GM18519 (cell line): ENCODE data around the gene TEAD1.
A peak's percentile ranks its signal among the peaks of the same experiment; 100 is the strongest.

ENCODE experiments used
- ATAC-seq: cut with Tn5 transposase; IDR thresholded peaks from one replicate; pipeline ENCODE4 v1.9.1; 2021; ENCODE audit warnings: mild to moderate bottlenecking, moderate library complexity; ENCODE audit not compliant: unreplicated experiment, low FRiP score

TEAD1 gene

DNA sequence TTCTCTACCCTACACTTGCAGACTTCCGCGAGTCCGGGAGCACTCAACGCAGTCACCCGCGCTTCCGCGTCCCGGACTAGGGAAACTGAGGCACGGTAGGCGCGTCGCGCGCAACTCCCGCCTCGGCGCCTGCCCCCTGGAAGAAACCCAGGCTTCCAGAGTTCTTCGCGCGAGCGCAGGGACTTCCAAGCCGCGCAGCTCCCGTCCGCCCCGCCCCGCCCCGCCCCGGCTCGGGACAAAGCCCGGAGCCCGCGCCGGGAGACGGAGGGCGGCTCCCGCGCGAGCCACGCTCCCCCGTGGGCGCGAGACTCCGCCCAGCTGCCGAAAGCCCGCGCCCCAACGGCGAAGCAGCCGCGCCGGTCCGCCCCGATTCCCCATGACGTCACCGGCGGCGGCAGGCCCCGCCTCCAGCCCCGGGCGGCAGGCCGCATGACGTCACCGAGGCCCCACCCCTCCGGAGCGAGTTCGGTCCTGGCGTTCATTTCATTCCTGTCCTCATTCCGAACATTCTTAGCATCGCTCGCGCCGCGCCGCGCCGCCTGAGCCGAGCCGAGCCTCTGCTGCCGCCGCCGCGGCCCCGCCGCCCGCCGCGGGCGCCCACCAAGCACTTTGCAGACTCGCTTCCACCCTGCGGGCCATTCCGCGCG is at the start of gene TEAD1:
Gene TEAD1, plus strand, starts transcription at position 498 of the 647 bp plus-strand sequence.
- ATAC-seq, result peak; percentile 77

DNA sequence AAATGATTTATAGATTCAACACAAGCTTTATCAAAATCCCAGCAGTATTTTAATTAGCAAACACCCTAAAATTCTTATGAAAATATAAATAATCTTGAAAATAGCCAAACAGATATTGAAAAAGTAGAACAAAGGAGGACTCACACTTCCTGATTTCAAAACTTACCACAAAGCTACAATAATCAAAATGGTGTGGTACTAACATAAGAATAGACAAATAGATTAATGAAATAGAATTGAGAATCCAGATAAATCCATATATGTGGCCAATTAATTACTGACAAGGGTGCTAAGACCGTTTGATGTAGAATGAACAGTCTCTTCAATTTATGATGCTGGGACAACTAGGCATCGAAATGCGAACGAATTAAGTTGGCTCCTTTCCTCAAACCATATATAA is 49.6 kb upstream of the TEAD1 start:
- no peak for ATAC-seq

DNA sequence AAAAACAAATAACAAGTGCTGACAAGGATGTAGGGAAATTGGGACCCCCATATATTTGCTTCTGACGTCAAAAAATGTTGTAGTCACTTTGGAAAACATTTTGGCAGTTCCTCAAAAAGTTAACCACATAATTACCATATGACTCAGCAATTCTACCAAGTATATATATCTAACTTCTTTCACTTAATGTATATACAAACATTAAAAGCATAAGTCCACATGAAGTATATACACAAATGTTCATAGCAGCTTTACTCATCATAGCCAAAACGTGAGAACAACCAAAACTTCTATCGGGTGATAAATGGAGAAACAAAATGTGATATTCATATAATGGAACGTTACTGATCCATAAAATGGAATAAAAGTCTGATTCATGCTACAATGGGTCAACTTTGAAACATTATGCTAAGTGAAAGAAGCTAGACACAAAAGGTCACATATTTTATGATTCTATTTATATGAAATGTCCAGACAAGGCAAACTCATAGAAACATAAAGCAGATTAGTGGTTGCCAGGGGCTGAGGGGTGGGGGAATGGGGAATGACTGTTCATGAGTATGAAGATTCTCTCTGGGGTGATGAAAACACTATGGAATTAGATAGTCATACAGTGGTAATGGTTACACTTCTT is 48.7 kb upstream of the TEAD1 start:
- ATAC-seq, result no peak

DNA sequence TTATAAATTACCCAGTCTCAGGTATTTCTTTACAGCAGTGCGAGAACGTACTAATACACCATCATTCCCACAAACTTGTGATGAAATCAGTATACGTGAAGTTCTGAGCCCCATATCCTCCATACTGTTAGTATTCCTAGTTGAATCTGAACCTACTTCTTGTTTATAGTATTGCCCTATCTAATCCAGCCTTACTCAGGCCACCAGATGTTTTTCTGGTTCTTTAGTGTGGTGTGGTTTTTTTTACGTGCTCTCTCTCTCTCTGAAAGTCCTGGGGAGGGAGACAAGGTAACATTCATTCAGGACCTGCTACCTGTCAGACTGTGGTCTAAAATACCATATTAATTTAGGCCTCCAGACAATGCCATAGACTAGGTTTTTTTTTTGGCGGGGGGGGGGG is 47.6 kb upstream of the TEAD1 start:
- ATAC-seq, result no peak

DNA sequence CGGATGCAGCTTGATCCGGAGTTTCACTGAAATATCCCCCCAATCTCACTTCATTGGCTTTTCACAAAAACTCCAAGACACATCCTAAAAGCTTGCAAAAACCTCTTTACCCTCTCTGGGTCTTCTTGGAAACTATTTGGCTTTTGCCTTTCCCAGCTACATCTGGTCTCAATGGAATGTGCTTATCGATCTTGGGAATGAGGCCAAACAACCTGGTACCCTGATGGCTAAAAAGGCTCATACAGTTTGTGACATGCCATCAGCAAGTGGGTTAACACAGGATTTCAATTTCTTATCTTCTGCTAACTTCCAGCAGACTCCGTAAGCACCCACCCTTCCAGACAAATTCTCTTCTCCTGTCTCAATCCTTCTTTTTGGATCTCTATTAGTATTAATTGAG is 45.9 kb upstream of the TEAD1 start:
- ATAC-seq, result no peak

DNA sequence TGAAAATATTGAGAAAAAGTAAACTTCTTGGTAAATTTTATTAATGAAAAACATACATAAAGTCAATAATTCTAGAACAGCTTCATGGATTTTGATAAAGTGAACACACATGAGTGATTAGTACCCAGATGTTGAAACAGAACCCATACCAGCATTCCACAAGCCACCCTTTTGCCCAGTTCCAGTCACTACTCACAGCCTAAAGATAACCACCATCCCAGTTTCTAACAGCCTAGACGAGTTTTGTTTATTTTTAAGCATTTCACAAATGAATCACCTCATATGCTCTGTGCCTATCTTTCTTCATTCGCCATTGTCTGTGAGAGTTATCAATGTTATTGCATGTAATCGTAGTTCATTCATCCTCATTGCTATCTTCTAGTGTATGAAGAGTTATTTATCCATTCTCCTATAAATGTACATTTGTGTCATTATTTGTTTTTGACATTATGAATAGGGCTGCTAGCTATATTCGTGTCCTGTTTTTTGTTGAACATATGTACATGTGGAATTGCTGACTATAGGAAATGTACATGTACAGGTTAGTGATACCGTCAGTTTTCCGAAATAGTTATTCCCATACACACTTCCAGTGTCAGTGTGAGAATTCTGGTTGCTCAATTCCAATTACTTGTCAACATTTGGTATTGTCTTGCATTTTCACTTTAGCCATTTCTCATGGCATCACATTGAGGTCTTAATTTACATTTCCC is 44.5 kb upstream of the TEAD1 start:
- ATAC-seq, result no peak

DNA sequence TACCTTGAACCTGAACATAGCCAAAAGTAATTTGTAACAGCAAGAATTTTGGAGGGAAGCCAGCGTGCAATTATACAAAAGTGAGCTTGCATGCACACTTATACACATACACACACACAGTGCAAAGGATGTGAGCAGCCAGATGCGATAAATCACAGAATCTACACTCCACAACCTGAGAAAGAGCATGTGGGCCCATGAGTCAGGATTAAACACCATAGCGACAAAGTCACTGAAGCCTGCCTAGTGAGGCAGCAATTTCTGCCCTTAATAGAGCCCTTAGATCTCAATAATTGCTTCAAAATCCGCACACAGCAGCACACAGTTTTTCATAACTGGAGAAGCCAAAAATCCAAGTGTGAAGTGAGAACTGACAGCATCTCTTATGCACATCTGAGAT is 42.6 kb upstream of the TEAD1 start:
- no peak for ATAC-seq

DNA sequence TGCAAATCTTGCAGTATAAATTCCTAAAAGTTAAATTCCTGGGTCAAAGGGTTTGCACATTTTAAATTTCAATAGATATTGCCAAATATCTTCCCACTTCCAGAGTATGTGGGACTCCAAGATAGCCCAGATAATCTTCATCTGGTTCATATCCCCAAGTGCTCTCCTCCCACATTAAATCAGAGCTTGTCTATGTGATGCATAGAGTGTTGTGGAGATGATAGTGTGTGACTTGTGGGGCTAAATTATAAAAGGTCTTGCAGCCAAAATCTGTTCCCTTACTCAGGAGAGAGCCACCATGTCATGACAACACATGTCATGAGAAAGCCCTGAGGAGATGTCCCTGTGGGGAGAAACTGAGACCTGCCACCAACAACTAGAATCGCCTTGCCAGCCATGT is 39.9 kb upstream of the TEAD1 start:
- no peak for ATAC-seq

DNA sequence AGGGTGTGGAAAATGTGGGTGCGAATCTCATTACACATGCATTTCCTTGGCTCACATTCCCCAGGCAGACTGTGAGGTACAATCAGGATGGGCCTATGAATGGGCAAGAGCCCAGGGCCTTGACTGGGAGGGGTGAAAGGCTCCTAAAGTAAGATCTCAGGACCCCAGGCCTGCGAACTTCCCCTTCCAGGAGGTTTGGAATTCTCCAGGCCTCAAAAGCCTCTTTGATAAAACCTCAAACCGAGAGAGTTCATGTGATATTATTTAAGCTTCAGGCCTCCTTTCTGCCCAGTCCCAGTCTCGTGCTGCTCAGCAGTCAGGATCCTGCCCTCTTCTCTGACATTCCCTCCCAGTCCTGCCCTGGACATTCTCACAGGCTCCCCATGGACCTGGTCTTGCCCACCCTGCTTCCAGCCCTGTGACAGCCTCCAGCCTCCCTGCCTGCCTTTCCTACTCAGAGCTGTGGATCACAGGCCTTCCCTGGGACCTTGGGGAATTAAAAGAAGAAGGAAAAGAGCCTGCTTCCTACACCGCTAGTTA is 37.3 kb upstream of the TEAD1 start:
- no peak for ATAC-seq

DNA sequence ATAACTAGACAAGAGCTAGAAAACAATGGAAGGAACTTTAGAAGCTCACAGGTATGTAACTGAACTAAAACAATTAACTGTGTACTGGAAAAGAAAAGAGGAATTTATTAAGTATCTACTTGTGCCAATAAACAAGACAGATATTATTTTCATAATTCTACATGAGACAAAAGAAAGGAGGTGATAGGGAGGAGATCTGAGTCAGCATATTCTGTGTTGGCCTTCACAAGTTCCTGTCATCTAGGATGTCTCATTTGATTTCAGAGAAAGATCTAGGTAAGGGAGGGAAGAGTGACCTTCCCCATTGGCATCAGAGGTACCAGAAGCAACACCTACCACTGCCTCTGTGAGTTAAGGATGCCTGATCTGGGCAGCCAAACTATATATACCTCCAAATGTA is 34.8 kb upstream of the TEAD1 start:
- ATAC-seq, result no peak

DNA sequence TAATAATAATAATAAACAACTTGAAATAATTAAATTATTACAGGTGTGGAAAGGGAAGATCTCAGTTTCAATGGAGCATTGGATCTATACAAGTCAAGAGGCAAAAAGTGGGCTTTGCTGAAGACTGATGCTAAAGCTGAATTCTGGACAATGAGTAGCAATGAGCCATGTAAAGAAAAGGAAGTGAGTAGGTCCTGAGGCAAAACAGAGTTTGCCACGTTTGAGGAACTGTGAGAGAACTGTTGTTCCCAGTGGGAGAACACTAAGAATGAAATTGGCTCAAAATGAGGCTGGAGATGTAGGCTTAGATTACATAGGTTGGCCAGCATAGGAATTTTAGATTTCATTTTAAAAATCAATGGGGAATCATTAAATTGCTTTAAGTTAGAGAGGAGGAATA is 33.9 kb upstream of the TEAD1 start:
- ATAC-seq, result no peak

DNA sequence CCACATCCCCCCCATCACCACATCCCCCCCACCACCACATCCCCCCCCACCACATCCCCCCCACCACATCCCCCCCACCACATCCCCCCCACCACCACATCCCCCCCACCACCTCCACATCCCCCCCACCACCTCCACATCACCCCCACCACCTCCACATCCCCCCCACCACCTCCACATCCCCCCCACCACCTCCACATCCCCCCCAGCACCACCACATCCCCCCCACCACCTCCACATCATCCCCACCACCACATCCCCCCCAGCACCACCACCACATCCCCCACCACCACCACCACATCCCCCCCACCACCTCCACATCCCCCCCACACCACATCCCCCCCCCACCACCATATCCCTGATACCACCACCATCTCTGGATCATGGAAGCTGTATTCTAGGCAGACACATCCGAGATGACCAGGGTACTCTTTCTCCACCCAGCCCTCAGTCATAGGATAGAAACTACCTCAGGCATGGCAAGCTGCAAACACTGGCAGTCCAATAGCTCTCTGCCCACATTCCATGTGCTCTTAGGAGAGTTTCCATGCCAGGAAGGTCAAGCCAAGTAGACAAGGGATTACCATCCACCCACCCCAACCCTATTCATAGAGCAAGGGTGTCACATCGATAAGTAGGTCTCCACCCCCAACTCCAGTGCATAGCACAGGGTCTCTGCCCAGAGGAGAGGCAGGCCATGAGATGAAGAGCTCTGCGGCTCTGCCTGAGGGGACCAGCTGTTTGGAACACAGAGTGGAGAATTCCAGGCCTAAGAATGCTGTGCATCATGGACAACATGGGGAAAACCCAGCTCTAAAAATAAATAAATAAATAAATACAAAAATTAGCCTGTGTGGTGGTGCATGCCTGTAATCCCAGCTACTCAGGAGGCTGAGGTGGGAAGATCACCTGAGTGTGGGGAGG is 33.0 kb upstream of the TEAD1 start:
- no peak for ATAC-seq

DNA sequence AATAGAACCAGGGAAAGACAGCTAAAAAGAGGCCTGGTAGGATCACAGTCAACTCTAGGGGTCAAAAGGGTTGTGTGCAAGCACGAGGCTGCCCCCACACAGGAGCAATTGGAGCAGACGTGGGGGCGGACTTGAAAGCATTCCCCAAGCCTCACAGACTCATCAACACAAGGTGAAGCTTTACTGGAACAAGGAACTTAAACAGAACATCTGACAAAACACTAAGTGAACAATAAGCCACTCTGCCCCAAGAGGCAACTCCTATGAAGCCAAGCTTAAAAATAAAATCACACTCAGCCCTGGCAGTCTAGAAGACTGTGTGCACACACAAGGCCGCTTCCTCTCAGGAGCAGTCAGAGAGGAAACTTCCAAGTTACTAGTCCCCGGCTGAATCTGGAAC is 32.2 kb upstream of the TEAD1 start:
- ATAC-seq, result no peak

DNA sequence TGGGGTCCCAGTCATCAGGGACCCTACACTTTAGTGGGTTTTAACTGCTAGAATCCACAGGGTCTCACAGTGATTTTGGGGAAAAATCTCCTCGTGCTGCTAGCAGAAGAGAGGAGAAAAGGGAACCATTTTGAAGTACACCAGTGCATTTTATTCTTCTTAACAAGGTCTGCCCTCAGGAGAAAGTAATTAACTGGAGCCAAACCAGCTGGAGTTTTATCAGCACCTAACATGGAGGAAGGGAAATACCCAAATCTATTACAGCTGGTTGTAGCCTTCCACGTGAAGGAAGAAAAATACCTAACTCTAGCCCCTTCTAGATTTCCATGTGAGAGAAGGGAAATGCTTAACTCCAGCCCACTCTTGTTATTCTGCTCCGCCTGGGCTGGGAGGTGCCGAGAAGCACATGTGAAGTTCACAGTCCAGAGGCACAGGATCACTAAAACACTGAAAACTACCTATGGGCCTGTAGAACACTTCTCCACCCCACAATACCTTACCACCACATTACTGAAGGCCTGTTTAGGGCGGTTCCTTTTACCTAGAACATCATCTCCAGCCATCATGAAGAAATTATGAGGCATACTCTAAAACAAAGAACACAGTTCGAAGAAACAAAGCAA is 31.3 kb upstream of the TEAD1 start:
- ATAC-seq, result no peak

DNA sequence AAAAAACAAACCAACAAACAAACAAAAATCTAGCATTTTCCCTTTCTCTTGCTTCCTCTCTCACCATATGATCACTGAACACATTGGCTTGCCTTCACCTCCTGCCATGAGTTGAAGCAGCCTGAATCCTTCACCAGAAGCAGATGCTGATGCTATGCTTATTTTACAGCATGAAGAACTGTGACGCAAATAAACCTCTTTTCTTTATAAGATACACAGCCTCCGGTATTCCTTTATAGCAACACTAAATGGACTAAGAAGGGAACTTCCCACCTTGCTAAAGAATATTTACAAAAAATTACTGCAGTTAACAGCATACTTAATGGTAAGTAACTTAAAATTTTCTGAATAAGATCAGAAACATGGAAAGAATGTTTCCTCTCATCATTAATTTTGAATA is 27.7 kb upstream of the TEAD1 start:
- no peak for ATAC-seq

DNA sequence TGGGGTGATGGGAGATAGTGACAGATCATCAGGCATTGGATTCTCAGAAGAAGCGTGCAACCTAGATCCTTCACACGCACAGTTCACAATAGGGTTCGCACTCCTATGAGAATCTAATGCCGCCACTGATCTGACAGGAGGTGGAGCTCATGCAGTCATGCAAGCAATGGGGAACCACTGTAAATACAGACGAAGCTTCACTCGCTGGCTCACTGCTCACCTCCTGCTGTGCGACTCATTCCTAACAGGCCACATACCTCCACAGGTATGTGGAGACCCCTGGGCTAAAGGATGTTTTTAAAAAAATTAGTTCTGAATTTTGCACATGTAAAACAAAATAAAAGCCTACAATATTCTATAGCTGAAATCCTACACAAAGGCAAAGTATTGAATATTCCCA is 20.5 kb upstream of the TEAD1 start:
- ATAC-seq, result no peak

DNA sequence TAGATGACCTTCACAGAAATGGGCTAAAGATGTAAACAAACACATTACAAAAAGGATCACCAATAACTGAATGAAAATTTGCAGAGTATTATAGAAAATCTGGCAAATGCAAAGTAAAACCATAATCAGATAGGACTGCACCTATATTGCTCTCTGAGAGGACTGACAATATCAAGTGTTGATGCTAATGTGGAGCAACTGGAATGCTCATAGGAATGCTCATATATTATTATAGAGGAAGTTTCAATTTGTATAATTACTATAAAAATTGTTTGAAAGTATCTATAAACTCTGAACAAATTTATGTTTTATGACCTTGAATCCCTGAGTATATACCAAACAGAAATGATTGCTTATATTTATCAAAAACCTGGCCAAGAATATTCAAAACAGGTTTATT is 18.4 kb upstream of the TEAD1 start:
- ATAC-seq, result no peak

DNA sequence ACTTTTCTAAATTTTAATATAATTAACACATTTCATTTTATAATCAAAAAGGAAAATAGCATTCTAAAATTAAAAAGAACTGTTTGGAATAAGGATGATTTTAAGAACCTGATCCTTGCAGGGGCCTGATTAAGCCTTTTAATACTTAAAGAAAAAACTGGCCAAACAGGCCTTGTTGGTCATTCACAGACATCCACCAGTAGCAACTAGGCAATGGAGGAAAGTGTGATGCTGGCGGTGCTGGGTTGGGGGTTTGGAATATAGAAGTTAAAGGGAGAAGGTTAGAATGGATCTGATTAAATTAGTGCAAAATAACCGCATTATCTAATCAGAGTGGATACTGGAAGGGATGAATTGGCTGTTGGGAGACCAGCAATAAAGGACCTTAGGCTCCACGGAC is 16.9 kb upstream of the TEAD1 start:
- ATAC-seq, result no peak

DNA sequence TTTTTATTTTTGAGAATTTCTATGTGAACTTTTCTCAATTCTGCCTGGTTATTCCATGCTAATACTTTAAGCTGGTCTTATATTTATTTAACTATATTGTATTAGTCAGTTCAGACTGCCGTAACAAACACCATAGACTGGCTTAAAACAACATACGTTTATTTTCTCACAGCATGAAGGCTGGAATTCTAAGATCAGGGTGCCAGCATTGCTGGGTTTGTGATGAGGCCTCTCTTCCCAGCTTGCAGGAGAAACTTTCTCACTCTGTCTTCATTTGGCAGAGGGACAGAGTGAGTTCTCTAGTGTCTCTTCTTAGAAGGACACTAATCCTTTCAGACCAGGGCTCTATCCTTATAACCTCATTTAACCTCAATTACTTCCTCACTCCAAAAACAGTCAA is 16.2 kb upstream of the TEAD1 start:
- ATAC-seq, result no peak

DNA sequence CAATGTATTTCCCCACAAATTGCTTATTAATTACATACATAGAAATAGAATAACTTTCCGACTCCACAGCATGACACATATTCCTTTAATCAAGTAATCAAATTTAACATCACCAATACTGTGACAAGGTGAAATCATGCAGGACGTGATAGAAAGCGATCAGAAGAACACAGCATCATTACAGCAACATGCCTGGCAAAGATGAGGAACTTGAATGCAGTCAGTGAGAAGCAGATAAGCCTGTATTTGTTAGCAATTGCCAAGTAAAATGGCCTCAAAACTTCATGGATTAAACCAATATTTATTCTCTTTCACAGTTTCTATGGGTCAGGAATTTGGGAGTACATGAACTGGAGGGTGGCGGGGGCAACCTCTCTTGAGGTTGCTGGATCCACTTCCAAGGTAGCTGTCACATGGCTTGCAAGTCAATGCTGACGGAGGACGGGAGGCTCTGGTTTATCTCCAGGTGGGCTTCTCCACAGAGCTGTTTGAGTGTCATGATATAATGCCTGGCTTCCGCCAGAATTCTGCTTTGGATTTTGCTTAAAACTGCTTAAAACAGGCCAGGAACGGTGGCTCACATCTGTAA is 12.0 kb upstream of the TEAD1 start:
- ATAC-seq, result no peak
